Subcutaneous abdominal adipose tissue (tissue), 5 donors: ENCODE data around the gene NRXN2.

Experiments
- H3K27ac ChIP-seq: one replicate; pipeline ENCODE4 v1.7.0; 2013; ENCODE audit warnings: low read depth, mild to moderate bottlenecking, inconsistent platforms, low read length, moderate library complexity
- H3K27me3 ChIP-seq, 5 donors: one replicate each; pipeline ENCODE4 v1.7.0; 2013; ENCODE audit warnings: low read length in 5 of 5, inconsistent platforms in 1 of 5; ENCODE audit not compliant: control insufficient read depth in 5 of 5, insufficient read depth in 4 of 5
- H3K36me3 ChIP-seq, 5 donors: one replicate each; pipeline ENCODE4 v1.7.0; 2013; ENCODE audit warnings: low read length in 5 of 5; ENCODE audit not compliant: control insufficient read depth in 5 of 5, insufficient read depth in 5 of 5
- H3K4me1 ChIP-seq, 5 donors: one replicate each; pipeline ENCODE4 v1.7.0; 2013; ENCODE audit warnings: low read length in 5 of 5, mild to moderate bottlenecking in 3 of 5, moderate library complexity in 1 of 5; ENCODE audit not compliant: control insufficient read depth in 5 of 5, insufficient read depth in 5 of 5
- H3K4me3 ChIP-seq, 5 donors: one replicate each; pipeline ENCODE4 v1.7.0; 2013; ENCODE audit warnings: low read length in 5 of 5, low read depth in 1 of 5
- H3K9ac ChIP-seq, 5 donors: one replicate each; pipeline ENCODE4 v1.7.0; 2013; ENCODE audit warnings: low read length in 5 of 5, mild to moderate bottlenecking in 4 of 5, moderate library complexity in 3 of 5
- H3K9me3 ChIP-seq, 5 donors: one replicate each; pipeline ENCODE4 v1.7.0; 2013; ENCODE audit warnings: low read length in 5 of 5; ENCODE audit not compliant: control insufficient read depth in 5 of 5
- donor health status: healthy.
- donor health status: healthy.
- donor health status: healthy.
- donor health status: healthy.
- donor health status: healthy.

NRXN2 gene

DNA sequence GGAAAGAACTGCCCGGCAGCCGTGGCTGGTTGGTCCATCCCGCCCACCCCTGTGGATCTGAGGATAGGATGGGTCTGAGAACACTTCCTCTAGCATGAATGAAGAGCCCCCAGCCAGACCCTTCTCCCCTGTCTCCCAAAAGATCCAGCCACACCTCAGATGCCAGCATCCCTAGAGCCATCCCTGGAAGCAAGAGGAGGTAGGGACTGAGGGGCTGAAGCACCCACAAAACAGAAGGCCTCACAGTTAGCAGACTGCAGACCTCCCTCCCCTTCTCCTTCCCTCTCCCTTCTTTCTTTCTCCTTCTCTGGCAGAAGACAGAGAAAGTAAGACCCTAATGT, 1.7 kb downstream of the NRXN2 start:
- Histone ChIP-seq H3K27me3 (peaks cover 44 to 60% (median 51%) of the 10 kb centered on the region in 5 donors), H3K36me3 (no peaks in the 10 kb centered on the region), H3K4me3 (no peak overlapping the region), H3K4me1 (peaks cover 0 to 9% (median 5%) of the 10 kb centered on the region in 5 donors), H3K9me3 (no peaks in the 10 kb centered on the region), H3K27ac (no peak overlapping the region), H3K9ac (no peak overlapping the region)

DNA sequence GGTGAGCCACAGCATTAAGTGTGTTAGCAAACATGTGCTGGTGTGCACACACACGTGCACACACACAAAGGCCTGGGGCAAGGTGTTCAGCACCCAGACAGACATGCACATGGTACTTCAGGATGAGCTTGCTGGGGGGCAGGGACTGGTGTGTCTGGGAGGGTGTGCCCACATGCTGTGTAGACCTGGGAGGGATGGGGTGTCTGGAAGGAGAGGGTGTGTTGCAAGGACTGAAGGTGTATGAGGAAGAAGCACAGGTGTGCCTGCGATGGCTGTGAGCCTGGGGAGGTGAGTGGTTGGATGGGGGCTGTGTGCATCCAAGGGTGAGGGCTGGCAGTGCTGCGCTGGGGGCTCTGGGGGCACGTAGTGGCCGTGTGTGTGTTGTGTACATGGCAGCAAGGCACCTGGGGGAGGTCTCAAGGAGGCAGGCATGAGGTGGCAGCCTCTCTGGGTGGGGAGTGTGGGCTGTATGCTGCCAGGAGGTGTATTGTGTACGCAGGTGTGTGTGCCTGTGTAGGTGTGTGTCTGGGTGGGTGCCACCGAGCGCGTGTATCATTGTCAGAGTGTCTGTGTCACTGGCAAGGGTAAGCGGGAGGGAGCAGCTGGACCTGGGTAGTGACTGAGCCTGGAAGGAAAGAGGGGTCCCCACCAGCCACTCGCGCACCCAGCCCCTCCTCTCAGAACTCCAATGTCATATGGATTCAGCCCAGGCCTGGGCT, 2.2 kb downstream of the NRXN2 start:
- peaks cover 0 to 9% (median 5%) of the 10 kb centered on the region in 5 donors for H3K4me1 ChIP-seq

DNA sequence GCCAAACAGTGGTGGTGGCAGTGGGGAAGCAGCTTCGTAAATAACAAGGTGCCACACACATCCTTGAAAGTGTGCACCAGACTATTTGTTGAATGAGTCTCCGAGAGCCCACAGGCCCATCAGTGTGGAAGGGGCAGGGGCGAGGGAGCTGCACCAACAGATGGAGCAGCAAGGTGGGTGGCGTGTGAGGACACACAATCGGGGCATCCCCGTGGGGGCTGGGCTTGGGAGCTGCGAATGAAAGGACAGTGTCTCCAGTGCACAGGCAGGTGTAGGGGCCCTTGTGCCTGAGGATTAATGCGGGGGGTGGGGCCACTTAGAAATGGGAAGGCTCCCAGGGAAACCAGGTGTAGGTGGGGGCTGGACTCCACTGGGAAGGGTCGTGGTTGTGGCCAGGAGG, 2.8 kb downstream of the NRXN2 start:
- H3K27me3 ChIP-seq: peaks cover 53 to 71% (median 62%) of the 10 kb centered on the region in 5 donors
- H3K9me3 ChIP-seq: peaks cover 0 to under 1% (median 0%) of the 10 kb centered on the region in 5 donors
- H3K4me3 ChIP-seq: no peak overlapping the region
- no peak overlapping the region for H3K27ac ChIP-seq
- H3K4me1 ChIP-seq: peaks cover 0 to 9% (median 5%) of the 10 kb centered on the region in 5 donors
- H3K36me3 ChIP-seq: no peaks in the 10 kb centered on the region
- no peak overlapping the region for H3K9ac ChIP-seq

More for the DNA sequence above, 2.2 kb downstream of the NRXN2 start:
- no peak overlapping the region for H3K9ac ChIP-seq
- H3K36me3 ChIP-seq: no peaks in the 10 kb centered on the region
- H3K9me3 ChIP-seq: no peaks in the 10 kb centered on the region
- peaks cover 47 to 65% (median 56%) of the 10 kb centered on the region in 5 donors for H3K27me3 ChIP-seq
- no peak overlapping the region for H3K27ac ChIP-seq
- no peak overlapping the region for H3K4me3 ChIP-seq

DNA sequence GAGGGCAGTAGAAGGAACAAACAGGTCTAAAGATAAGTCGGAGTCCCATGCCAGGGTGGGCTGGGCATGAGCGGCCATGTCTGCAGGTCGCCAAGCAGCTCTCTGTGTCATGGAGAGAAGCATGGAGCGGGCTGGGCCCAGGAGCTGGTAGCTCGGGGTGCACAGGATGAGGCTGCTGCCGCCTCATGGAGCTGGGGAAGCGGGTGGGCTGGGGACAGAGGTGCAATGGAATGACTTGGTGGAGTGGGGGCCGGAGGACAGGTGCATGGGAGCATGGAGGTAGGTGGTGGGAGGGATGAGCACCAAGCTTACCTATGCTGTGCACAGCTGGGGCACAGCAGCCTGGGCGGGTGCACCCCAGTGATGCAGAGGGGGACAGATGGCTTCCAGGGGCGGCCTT, 3.6 kb downstream of the NRXN2 start:
- peaks cover 0 to 3% (median 0%) of the 10 kb centered on the region in 5 donors for H3K9me3 ChIP-seq
- H3K27me3 ChIP-seq: peaks cover 53 to 76% (median 68%) of the 10 kb centered on the region in 5 donors
- no peaks in the 10 kb centered on the region for H3K36me3 ChIP-seq
- H3K4me1 ChIP-seq: peaks cover 0 to 9% (median 5%) of the 10 kb centered on the region in 5 donors
- H3K4me3 ChIP-seq: no peak overlapping the region
- no peak overlapping the region for H3K9ac ChIP-seq
- no peak overlapping the region for H3K27ac ChIP-seq

DNA sequence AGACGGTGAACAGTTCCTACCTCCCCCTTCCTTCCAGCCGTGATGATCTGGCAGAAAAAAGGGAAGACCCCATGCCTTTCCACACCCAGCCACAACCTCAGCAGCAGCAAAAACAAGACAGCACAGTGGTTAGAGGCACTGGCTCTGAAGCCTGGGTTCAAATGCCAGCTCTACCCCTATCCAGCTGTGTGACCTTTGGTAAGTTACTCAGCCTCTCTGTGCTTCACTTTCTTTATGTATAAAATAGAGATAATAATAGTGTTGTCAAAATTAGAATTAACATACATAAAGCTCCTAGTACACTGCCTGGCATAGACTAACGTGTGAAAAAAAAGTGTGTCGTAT, 4.2 kb downstream of the NRXN2 start:
- no peak overlapping the region for H3K4me3 ChIP-seq
- no peak overlapping the region for H3K27ac ChIP-seq
- H3K27me3 ChIP-seq: peaks cover 57 to 82% (median 75%) of the 10 kb centered on the region in 5 donors
- peaks cover 0 to 10% (median 5%) of the 10 kb centered on the region in 5 donors for H3K4me1 ChIP-seq
- H3K9ac ChIP-seq: no peak overlapping the region
- no peaks in the 10 kb centered on the region for H3K36me3 ChIP-seq
- peaks cover 0 to 3% (median 0%) of the 10 kb centered on the region in 5 donors for H3K9me3 ChIP-seq

DNA sequence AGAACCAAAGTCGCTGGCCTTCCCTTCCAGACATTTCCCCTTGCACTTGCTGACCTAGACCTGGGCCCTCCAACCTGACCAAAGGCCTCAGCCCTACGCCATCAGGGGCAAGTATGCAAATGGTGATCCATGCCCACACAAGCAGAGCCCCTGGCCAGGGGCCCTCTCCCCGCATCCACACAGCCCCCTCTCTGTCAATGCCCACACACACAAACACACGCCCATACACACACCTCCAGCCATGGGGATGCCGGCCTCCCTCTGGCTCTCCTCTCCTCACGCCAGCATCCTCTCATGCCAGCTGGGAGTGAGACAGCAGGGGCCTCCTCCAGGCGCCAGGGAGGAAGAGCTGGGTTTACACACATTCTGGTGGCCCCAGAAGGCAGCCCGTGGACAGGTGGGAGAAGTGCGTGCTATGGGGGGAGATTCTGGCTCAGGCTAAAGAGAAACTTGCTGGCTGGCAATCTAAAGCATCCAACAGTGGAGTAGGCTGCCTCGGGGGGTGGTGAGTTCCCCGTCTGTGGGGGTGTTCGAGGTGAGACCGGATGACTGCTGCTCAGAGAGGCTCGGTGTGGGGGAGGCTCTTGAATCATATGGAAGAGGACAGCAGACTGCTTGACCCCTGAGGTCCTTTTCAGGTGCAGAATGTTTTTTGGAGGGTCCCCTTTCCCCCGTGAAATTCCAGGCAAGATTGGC, 4.8 kb downstream of the NRXN2 start:
- no peak overlapping the region for H3K9ac ChIP-seq
- H3K36me3 ChIP-seq: no peaks in the 10 kb centered on the region

DNA sequence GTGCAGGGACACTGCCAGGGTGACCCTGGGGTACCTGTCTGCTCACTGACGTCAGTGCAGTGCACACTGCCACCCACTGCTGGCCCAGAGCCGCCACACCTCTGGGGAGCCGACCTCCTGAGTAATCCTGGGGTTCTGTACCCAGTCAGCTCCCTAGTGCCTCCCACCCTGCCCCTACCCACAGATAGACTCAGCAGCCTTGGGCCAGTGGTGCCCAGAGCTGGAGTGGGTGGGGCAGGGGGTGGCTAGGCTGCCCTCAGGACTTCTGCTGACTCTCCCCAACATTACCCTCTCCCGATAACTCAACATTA, 5.8 kb downstream of the NRXN2 start:
- no peaks in the 10 kb centered on the region for H3K36me3 ChIP-seq
- H3K27me3 ChIP-seq: peaks cover 62 to 90% (median 81%) of the 10 kb centered on the region in 5 donors
- peaks cover 0 to 12% (median 0%) of the 10 kb centered on the region in 5 donors for H3K4me1 ChIP-seq
- H3K4me3 ChIP-seq: no peak overlapping the region
- no peak overlapping the region for H3K9ac ChIP-seq
- peaks cover 0 to 3% (median 0%) of the 10 kb centered on the region in 5 donors for H3K9me3 ChIP-seq
- no peak overlapping the region for H3K27ac ChIP-seq

More for the DNA sequence above, 4.8 kb downstream of the NRXN2 start:
- Histone ChIP-seq H3K9me3 (peaks cover 0 to 3% (median 0%) of the 10 kb centered on the region in 5 donors), H3K4me1 (peaks cover 0 to 8% (median 1%) of the 10 kb centered on the region in 5 donors), H3K4me3 (no peak overlapping the region), H3K27me3 (peaks cover 57 to 84% (median 77%) of the 10 kb centered on the region in 5 donors), H3K27ac (no peak overlapping the region)

DNA sequence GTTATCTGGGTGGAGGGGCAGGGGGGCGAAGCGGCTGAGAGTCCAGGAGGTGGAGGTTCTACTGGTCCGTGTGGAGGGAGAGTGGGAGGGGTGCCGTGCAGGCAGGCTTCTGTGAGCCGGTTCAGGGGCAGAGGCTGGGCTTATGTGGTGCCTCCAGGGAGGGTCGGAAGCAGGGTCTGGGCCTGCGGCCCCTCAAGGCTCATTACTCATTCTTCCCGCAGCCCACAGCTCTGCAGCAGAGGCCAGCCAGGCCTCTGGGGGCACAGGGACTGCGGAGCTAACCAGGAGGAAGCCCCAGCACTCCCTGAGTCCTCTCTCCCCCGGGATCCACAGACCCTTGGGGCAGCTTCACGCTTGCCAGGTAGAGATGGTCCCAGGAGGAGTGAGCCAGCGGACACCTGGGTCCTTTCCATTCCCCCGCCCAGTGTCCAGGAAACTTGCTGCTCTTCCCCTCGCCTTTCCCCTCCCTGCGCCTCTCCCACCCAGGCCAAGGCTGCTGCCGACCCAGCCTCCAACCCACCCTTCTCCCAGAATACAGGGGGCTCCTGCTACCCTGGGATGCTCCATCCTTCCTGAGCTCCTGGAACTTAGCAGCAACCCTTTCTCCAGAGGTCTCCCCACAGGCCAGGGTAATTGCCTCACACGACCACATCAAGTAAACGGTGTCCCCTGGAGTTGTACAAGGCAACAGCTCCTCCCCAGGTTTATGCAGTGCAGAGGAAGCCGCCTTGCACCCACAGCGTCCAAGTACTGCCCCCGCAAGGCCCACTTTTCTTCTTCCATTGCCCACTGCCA, 6.3 kb downstream of the NRXN2 start:
- Histone ChIP-seq H3K9ac (no peak overlapping the region), H3K4me1 (peaks cover 0 to 17% (median 0%) of the 10 kb centered on the region in 5 donors), H3K27me3 (peaks cover 65 to 91% (median 81%) of the 10 kb centered on the region in 5 donors), H3K4me3 (no peak overlapping the region), H3K27ac (no peak overlapping the region), H3K9me3 (peaks cover 0 to 3% (median 0%) of the 10 kb centered on the region in 5 donors), H3K36me3 (no peaks in the 10 kb centered on the region)

DNA sequence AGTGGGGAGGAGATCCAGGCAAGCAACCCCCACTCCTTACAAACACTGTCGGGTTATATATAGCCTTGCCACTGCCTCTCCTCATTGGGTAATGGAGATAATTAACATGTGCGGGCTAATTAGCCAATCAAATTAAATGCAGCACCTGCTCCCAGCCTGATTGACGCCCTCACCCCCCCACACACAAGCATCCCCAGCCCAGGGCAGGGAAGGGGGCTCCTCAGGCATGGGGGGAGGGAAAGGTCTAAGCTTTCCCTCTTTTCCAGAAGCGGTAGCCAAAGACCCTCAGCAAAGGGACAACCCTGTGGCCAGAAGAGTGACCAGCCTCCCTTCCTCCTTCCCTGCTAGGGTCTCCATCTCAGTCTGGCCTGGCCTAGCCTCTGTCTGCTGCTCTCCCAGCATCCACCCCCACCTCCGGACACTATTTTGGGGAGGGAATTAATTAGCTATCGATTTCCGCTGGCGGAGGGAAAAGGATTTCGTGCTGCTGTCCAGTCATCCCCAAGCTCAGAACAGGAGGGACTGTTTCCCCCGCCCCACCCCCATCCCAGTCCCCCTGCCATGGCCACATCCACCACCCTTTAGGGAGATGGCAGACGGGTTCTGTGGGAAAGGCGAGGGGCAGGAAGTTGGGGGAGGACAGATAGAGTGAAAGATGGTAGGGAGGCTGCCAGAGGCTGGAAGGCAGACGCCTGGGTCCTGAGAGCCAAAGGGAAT, 7.1 kb downstream of the NRXN2 start:
- H3K27me3 ChIP-seq: peaks cover 67 to 92% (median 82%) of the 10 kb centered on the region in 5 donors
- peaks cover 0 to 3% (median 0%) of the 10 kb centered on the region in 5 donors for H3K9me3 ChIP-seq
- no peak overlapping the region for H3K4me3 ChIP-seq
- H3K9ac ChIP-seq: no peak overlapping the region
- H3K36me3 ChIP-seq: no peaks in the 10 kb centered on the region
- H3K4me1 ChIP-seq: peaks cover 0 to 20% (median 0%) of the 10 kb centered on the region in 5 donors
- no peak overlapping the region for H3K27ac ChIP-seq
